MG63 (cell line): ENCODE data around the gene SMAD2. TPM values are rescaled to one million over a fixed set of nuclear protein-coding genes. Genes with fewer than 3 reads are reported as not detected.

Experiments
- DNase-seq: peaks from one replicate; pipeline ENCODE4 v3.0.0-alpha.2; 2020
- H3K27me3 ChIP-seq: fragments of 250-450 bp; sonication (Bioruptor Pico); 2 replicates; pipeline ENCODE4 v1.5.1; 2020; ENCODE audit warnings: mild to moderate bottlenecking, moderate library complexity
- H3K36me3 ChIP-seq: fragments of 250-450 bp; sonication (Bioruptor Pico); 2 replicates; pipeline ENCODE4 v1.5.1; 2020; ENCODE audit warnings: mild to moderate bottlenecking, moderate library complexity
- H3K4me3 ChIP-seq: fragments of 250-450 bp; sonication (Bioruptor Pico); 2 replicates; pipeline ENCODE4 v1.5.1; 2020; ENCODE audit warnings: mild to moderate bottlenecking, moderate library complexity
- H3K9me3 ChIP-seq: fragments of 250-450 bp; sonication (Bioruptor Pico); 2 replicates; pipeline ENCODE4 v1.5.1; 2020; ENCODE audit warnings: mild to moderate bottlenecking, moderate library complexity
- total RNA-seq: library from RNA; depleted of rRNA; stranded (reverse); fragments of >200 nt; shearing (Covaris generic); gene quantifications from 2 replicates; pipeline ENCODE4 v1.2.3, GENCODE V29; 2014; ENCODE audit warnings: low replicate concordance

Gene SMAD2
- total RNA-seq, 1 experiment from 2014 or later: 76.9 TPM

DNA sequence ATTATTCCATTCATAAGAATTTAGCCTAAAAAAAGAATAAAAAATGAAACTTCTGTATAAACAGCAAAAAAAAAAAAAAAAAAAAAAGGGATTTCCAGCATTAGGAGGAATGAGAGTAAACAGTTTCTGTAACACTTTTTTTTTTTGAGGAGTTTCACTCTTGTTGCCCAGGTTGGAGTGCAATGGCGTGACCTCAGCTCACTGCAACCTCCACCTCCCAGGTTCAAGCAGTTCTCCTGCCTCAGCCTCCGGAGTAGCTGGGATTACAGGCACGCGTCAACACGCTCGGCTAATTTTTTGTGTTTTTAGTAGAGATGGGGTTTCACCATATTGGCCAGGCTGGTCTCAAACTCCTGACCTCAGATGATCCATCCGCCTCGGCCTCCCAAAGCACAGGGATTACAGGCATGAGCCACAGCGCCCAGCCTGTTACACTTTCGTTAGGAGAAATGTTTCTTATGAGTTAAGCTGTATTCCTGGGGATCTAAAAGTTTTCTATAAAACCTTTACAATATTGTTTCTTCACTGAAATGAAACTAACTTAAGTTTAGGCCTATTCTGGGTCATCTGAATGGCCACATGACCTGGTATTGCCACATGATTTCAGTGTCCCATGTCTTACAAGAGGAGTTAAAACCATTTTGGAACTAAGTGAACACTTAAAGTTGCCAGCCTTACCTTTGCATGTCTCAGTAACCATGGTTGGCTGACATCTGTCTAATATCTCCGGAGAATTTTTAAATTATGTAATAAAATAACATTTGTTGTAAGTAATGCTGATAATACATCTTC, 17.5 kb downstream of the SMAD2 start:
- Histone ChIP-seq H3K36me3 (no peaks in the 10 kb centered on the region; the same call in 1 of the 2 replicates), H3K4me3 (no peak overlapping the region), H3K9me3 (no peaks in the 10 kb centered on the region), H3K27me3 (no peaks in the 10 kb centered on the region)
- no peak for DNase-seq

DNA sequence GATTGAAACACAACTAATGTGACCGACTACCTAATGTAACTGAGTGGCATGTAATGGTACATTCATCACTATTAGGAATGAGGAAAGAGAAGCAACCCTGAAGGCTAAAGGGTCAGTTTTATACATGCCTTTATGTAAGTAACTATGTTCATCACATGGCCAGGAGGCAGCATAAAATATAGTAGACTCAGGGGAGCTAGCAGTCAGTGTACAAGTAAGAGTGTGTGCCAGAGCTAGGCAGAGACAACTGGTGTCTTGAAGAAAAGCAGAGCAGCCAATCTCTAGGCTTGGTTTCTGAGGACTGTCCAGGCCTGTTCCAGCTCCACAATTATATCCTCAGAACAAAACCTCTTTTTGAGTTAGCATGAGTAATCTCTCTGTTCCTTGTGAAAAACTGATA, 18.1 kb downstream of the SMAD2 start:
- DNase-seq: no peak
- no peaks in the 10 kb centered on the region; the same call in none of the 2 replicates for H3K36me3 ChIP-seq
- H3K27me3 ChIP-seq: no peaks in the 10 kb centered on the region
- H3K4me3 ChIP-seq: no peak overlapping the region
- H3K9me3 ChIP-seq: no peaks in the 10 kb centered on the region

DNA sequence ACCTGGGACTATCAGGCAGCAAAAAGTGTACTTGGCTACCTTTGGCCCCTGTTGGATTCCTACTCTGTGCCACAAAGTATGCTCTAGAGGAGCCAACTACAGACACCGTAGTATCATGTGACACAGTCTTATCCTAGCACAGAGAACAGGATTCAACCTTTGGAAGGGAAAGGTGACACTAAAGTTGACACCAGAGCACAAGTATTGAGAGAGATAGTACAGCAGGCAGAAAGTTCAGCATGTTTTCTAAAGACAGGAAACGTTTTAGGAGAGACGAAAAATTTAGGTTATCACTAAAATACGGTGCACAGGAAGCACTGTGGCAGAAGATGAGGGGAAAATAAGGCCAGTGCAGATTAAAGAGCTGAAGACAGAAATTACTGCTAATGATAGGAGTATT, 18.6 kb downstream of the SMAD2 start:
- H3K36me3 ChIP-seq: peaks cover 4% of the 10 kb centered on the region
- H3K27me3 ChIP-seq: no peaks in the 10 kb centered on the region
- no peak for DNase-seq
- no peaks in the 10 kb centered on the region for H3K9me3 ChIP-seq
- no peak overlapping the region for H3K4me3 ChIP-seq

DNA sequence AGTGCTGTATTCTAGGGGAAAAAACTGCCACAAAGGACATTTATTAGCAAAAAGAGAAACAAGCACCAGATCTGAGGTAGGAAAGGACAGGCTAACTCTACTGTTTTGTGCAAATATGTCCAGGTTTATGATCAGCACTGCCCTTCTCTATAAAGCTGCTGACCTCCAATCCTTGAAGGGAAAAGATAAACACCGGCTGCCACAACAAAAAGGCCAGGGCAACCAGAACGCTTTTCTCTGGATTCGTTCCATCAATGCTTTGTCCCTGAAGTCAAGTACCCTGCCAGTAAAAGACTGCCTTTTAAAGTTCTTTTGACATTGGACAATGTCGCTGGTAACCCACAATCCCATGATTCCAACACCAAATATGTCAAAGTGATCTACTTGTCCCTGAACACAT, 21.0 kb downstream of the SMAD2 start:
- no peaks in the 10 kb centered on the region; the same call in 1 of the 2 replicates for H3K9me3 ChIP-seq
- DNase-seq: no peak
- H3K27me3 ChIP-seq: no peaks in the 10 kb centered on the region
- H3K36me3 ChIP-seq: peaks cover 6% of the 10 kb centered on the region
- no peak overlapping the region for H3K4me3 ChIP-seq

DNA sequence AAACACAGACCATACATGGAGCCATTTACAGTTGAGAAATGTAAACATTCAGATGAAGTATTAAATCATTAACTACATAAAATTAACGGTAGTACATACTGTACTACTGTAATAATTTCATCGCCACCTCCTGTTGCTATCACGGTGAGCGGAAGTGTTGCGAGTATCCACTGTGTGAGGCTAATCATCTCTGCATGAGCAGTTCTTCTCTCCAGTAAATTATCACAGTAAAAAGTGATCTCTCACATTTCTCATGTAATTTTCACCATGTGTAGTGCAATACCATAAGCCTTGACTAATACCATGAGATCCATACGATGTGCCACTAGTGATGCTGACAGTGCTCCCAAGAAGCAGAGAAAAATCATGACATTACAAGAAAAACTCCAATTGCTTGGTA, 21.9 kb downstream of the SMAD2 start:
- Histone ChIP-seq H3K27me3 (no peaks in the 10 kb centered on the region), H3K4me3 (no peak overlapping the region), H3K36me3 (peaks cover 6% of the 10 kb centered on the region), H3K9me3 (peaks cover under 1% of the 10 kb centered on the region)
- DNase-seq: no peak

DNA sequence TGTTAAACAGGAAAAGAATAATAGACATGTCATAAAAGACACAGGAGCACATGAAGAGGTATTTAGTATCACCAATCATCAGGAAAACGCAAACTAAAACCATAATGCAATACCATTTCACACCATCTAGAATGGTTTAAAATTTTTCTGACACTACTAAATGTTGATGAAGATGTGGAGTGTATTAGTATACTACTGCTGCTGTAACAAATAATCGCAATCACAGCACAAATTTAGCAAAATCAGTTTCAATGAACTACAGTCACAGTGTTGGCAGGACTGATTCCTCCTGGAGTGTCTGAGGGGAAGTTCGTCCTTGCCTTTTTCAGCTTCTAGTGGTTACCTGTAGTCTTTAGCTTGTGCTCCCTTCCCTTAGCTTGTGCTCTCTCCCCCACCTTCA, 24.1 kb downstream of the SMAD2 start:
- Histone ChIP-seq H3K4me3 (no peak overlapping the region), H3K9me3 (peaks cover 3% of the 10 kb centered on the region), H3K36me3 (peaks cover 6% of the 10 kb centered on the region), H3K27me3 (no peaks in the 10 kb centered on the region)
- DNase-seq: no peak

DNA sequence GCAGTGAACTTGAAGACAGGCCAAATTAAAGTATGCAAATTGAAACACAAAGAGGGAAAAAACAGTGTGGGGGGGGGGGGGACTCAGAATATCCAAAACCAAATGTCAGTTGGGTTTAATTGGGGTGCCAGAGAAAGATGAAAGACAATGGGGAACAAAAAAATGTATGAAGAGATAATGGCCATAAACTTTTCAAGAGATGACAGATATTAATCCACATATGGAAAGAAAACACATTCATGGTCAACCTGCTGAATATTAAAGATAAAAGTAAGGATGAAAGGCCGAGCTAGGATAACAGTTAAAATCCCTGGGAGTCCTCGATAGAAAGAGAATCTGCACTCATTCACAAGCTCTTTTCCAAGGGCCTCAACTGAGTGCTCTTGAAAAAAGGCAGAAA, 26.6 kb downstream of the SMAD2 start:
- Histone ChIP-seq H3K4me3 (no peak overlapping the region), H3K9me3 (peaks cover 9% of the 10 kb centered on the region), H3K27me3 (no peaks in the 10 kb centered on the region), H3K36me3 (peaks cover 6% of the 10 kb centered on the region)
- no peak for DNase-seq

DNA sequence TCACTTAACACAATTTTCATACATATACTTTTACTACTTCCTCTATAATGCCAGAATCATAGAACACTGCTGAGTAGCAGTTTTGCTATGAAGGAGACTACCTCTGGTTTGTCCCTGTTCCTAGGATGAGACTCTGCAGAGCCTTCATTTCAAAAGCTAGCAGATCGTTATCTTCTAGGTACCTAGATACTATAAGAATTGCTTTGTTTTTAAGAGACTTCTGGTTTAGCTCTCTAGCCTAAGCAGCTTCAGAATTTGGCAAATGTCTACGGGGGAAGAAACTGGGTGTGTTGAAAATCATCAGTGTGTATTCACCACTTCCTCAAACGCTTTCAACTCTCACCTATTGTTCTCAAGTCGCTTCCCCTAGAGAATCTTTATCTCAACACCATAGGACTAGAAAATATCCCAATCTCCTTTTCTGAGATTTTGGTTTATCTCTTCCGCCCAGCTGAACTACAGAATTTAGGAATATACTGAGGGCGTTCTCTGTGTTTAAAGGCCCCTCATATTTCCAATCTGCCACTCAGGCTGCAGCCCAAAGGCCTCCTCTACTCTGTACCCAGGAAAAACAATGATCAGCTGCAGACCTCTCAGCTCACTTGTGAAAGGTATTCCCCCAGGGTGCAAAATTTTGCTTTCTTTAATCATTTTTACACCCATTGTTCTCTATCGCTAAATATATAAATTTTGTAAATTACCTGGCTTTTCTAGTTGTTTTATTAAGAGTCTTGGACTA, 28.7 kb downstream of the SMAD2 start:
- Histone ChIP-seq H3K27me3 (no peaks in the 10 kb centered on the region), H3K4me3 (no peak overlapping the region), H3K9me3 (peaks cover 9% of the 10 kb centered on the region), H3K36me3 (peaks cover 1% of the 10 kb centered on the region)
- no peak for DNase-seq

DNA sequence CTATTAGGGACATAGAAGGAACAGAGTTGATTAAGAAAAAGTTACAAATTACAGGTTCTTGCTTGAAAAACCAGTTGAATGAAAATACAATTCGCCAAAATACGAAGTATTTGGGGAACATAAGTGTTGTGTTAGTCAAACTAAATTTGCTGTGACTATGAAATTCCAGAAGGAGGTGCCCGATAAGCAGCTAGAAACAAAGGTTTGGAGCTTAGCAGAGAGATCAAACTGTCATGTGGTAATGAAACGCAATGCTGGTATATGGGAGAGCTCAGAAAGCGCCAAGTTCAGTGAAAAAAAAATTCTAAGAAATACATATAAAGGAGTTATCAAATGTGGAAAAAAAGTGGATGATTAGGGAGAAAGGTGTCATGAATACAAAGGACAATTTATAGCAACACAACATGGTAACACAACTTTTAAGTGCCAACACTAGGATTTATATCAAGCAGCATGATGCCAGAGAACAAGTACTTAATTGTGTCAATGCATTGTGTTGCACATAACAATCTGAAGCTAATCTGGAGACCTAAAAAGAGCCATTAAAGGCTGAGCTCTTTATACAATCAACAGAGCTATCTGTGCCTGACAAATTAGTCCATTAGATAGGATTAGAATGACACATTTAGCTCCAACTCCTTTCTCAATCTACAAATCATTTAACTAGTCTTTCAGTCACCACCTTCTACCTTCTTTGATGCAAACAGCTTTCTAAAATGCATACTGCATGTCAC, 31.2 kb downstream of the SMAD2 start:
- Histone ChIP-seq H3K9me3 (peaks cover 9% of the 10 kb centered on the region), H3K27me3 (no peaks in the 10 kb centered on the region), H3K4me3 (no peak overlapping the region), H3K36me3 (peaks cover 4% of the 10 kb centered on the region)
- DNase-seq: no peak

DNA sequence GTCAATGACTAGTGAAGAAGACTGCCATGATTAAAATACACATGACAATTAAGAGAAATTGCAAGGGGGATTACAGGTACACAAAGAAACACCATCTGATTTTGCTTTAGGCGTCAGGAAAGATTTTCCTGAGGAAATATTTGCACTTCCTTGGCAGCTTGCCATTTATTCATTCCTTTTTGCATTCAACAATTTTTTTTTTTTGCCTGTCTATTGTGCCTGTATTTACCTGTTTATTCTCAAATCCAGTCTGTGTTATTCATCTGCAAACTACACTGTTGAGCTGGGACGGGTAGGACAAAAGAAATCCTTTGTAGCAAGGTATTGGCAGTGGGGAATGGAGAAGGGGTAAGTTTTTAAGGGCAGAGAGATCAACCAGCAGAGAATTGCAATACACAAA, 31.8 kb downstream of the SMAD2 start:
- H3K36me3 ChIP-seq: peaks cover 4% of the 10 kb centered on the region
- peaks cover 9% of the 10 kb centered on the region for H3K9me3 ChIP-seq
- H3K27me3 ChIP-seq: no peaks in the 10 kb centered on the region
- no peak overlapping the region for H3K4me3 ChIP-seq
- no peak for DNase-seq

DNA sequence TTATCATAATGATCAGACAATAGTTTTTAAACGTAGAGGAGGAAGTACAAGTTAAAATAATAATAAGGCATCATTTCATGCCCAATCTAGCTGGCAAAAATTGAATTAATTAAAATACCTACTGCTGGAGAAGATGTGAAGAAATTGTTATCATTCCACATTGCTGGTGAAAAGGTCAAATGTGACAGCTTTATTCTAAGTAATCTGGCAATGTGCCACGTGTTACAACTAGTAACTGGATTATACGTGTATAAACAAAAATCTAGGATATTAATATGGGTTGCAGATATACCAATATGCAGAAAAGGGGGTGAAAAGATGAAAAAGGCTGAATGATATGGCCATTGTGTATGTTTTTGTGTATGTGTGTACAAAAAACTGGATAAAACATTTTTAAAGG, 32.4 kb downstream of the SMAD2 start:
- no peaks in the 10 kb centered on the region for H3K27me3 ChIP-seq
- peaks cover 4% of the 10 kb centered on the region for H3K36me3 ChIP-seq
- H3K4me3 ChIP-seq: no peak overlapping the region
- peaks cover 6% of the 10 kb centered on the region for H3K9me3 ChIP-seq
- no peak for DNase-seq

DNA sequence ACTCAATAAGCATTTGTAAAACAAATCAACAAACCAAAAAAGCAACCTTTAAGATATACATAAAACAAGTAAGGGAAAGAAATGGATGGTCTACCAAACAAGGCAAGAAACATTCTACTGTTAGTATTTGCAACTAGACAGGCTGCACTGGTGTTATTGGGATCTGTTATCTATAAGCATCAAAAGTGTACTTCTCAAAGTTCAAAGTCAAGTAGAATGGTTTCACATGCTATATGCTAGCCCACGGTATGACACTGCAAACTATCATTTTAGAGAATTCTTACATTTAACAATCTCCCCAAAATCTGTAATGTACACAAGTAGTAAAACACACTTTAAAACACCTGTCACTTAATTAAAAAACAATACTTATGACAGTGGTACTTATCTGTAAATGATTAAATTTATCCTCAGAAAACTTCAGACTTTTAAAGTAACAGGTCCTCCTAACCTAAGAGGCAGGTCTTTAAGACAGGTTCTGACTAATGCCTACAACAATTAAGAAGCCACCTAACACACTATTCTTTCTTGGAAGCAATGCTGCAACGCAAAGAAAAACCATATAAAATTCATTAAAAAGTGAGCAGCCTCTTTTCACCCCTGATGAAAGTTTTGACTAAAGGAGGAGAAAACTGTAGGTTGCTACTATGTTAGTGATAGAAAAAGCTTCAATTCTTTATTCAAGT, 34.8 kb downstream of the SMAD2 start:
- H3K4me3 ChIP-seq: no peak overlapping the region
- peaks cover 4% of the 10 kb centered on the region; the same call in 1 of the 2 replicates for H3K9me3 ChIP-seq
- H3K27me3 ChIP-seq: no peaks in the 10 kb centered on the region
- no peak for DNase-seq
- H3K36me3 ChIP-seq: peaks cover 4% of the 10 kb centered on the region

DNA sequence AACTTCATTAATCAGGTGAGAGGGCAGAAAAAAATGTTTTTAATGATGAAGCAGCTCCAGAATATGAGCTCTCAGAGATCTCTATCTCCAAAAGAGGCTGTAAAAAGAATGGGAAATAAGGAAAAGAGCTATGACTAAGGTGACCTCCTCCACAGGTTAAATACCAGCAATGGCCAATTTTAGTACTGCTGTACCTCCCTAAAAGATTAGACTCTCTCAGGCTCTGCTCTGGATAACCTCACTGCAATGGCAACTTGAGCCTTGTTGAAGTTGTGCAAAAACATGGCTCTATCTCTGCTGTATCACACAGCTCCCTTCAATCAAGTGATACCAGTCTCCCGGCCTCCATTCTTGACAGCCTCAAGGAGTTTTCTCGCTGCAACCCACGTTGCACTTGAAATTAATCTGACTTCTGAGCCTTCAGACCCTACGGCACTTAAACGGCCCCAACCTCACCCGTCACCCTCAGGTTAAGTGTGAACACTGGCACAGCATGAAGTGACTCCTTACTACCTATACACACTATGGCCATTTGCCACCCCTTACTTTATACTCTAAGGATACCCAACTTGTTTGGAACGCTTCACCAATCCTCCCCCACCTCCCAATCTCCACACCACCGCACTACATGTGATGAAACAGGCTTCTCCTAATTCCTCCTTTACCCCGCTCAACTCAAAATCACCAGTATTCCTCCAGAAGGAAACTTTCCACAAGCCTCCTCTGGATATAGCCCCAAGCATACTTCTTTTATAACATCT, 36.3 kb downstream of the SMAD2 start:
- Histone ChIP-seq H3K4me3 (no peak overlapping the region), H3K9me3 (no peaks in the 10 kb centered on the region), H3K36me3 (peaks cover 4% of the 10 kb centered on the region), H3K27me3 (no peaks in the 10 kb centered on the region)
- DNase-seq: no peak

DNA sequence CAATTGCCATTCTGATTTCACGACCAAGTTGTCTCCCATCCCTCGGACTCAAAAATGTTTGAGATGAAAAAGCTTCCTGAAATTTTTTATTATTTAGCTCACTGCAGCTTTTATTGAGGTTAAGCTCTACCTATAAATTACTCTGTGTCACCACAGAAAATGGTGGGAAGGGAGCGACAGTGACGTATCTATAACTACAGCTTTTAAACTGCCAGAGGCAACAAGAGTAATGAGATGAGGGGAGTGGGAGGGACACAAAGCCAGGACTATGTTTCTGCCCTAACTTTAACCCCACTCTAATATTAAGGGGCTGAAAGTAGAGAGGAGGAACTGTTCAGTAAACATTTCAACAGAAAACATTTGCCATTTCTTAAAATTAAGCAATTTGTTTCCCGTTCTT, 37.4 kb downstream of the SMAD2 start:
- Histone ChIP-seq H3K36me3 (peaks cover 4% of the 10 kb centered on the region), H3K27me3 (no peaks in the 10 kb centered on the region)
- DNase-seq: no peak

DNA sequence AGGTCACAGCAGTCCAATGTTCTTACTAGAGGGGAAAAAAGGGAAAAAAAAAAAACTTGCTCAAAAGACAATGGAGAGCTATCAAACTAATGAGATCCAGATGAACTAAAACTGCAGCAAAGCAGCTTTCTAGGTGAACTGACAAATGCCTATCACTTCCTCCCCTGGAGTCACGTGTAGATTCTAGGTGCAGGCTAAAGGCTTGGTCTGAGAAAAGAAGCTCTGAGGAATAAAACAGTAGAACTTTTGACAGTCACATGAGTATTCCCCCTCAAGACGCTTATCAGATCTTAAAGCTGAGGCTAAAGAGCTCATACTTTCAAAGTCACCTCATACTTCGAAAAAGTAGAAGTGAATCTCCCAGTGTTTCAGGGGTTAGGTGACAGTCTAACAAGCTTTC, 42.3 kb downstream of the SMAD2 start:
- H3K4me3 ChIP-seq: no peak overlapping the region
- H3K9me3 ChIP-seq: no peaks in the 10 kb centered on the region
- H3K27me3 ChIP-seq: no peaks in the 10 kb centered on the region
- DNase-seq: no peak
- peaks cover 4% of the 10 kb centered on the region for H3K36me3 ChIP-seq

More for the DNA sequence above, 37.4 kb downstream of the SMAD2 start:
- Histone ChIP-seq H3K9me3 (no peaks in the 10 kb centered on the region), H3K4me3 (no peak overlapping the region)

DNA sequence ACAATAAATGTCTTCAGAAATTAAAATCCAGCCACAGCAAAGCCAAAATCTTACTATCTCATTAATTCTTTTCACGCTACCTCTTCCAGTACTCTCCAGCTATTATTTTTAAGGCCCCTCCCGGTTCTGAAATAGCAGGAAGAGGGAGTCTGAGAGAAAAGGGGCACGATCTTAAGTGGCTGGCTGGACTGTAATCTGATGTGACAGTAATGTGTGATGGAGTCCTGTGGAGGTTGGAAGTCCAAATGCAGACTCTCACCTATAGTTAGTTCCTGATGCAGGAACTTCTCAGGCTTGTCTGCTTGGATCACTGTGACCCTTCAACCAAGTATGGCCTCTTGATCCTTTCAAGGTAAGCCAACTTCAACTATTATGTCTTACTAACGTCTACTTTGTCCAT, 43.2 kb downstream of the SMAD2 start:
- Histone ChIP-seq H3K4me3 (no peak overlapping the region), H3K9me3 (no peaks in the 10 kb centered on the region), H3K36me3 (peaks cover 4% of the 10 kb centered on the region), H3K27me3 (no peaks in the 10 kb centered on the region)
- no peak for DNase-seq
